Neural progenitor cell (in vitro differentiated cells): ENCODE measurements around the gene CPN1. TPM values are rescaled to one million over a fixed set of nuclear protein-coding genes. Genes with fewer than 3 reads are reported as not detected.

Source experiments
- DNase-seq: peaks from one replicate; pipeline ENCODE4 v3.0.0-alpha.2; 2016; ENCODE audit warnings: low spot score
- H2AFZ ChIP-seq: fragments of 200-600 bp; sonication (generic); replicated peaks from 2 replicates; pipeline ENCODE4 v1.6.1; 2016; ENCODE audit warnings: antibody characterized with exemption
- H3F3A ChIP-seq: fragments of 200-600 bp; sonication (generic); 2 replicates; pipeline ENCODE4 v1.6.1; 2016; ENCODE audit warnings: antibody characterized with exemption, low read depth
- H3K27ac ChIP-seq: fragments of 200-600 bp; sonication (generic); 2 replicates; pipeline ENCODE4 v1.5.1; 2016; ENCODE audit warnings: mild to moderate bottlenecking
- H3K27me3 ChIP-seq: fragments of 200-600 bp; sonication (generic); 2 replicates; pipeline ENCODE4 v1.6.1; 2016; ENCODE audit warnings: mild to moderate bottlenecking, moderate library complexity
- H3K36me3 ChIP-seq: fragments of 200-600 bp; sonication (generic); 2 replicates; pipeline ENCODE4 v1.5.1; 2016
- H3K4me1 ChIP-seq: fragments of 200-600 bp; sonication (generic); 2 replicates; pipeline ENCODE4 v1.6.1; 2016; ENCODE audit warnings: mixed run types
- H3K4me2 ChIP-seq: fragments of 200-600 bp; sonication (generic); 2 replicates; pipeline ENCODE4 v1.6.1; 2016
- H3K4me3 ChIP-seq: fragments of 200-600 bp; sonication (generic); 2 replicates; pipeline ENCODE4 v1.5.1; 2016
- H3K79me2 ChIP-seq: fragments of 200-600 bp; sonication (generic); 2 replicates; pipeline ENCODE4 v1.6.1; 2016; ENCODE audit warnings: low read depth
- H3K9ac ChIP-seq: fragments of 200-600 bp; sonication (generic); 2 replicates; pipeline ENCODE4 v1.6.1; 2016
- H3K9me3 ChIP-seq: fragments of 200-600 bp; sonication (generic); 2 replicates; pipeline ENCODE4 v1.5.1; 2016; ENCODE audit warnings: low read depth
- H4K20me1 ChIP-seq: fragments of 200-600 bp; sonication (generic); 2 replicates; pipeline ENCODE4 v1.6.1; 2016; ENCODE audit warnings: low read depth
- H3K27ac Mint-ChIP-seq: 3 replicates; pipeline ENCODE4 v1.8.0; 2021; ENCODE audit warnings: mixed read lengths
- H3K27me3 Mint-ChIP-seq: 2 replicates; pipeline ENCODE4 v1.8.0; 2022; ENCODE audit warnings: low read depth, mild to moderate bottlenecking, inconsistent platforms, moderate library complexity, mixed read lengths; ENCODE audit not compliant: insufficient read depth
- H3K36me3 Mint-ChIP-seq: 3 replicates; pipeline ENCODE4 v1.8.0; 2021; ENCODE audit warnings: mixed read lengths
- H3K4me1 Mint-ChIP-seq: 3 replicates; pipeline ENCODE4 v1.8.0; 2021; ENCODE audit warnings: mixed read lengths
- H3K4me3 Mint-ChIP-seq: 3 replicates; pipeline ENCODE4 v1.8.0; 2021; ENCODE audit warnings: mild to moderate bottlenecking, moderate library complexity, mixed read lengths
- H3K9me3 Mint-ChIP-seq: 3 replicates; pipeline ENCODE4 v1.8.0; 2020; ENCODE audit warnings: mixed read lengths
- EZH2 ChIP-seq: fragments of 200-600 bp; sonication (generic); IDR thresholded peaks from 2 replicates; pipeline ENCODE4 v1.6.1; 2017; ENCODE audit warnings: antibody characterized with exemption, mild to moderate bottlenecking, moderate library complexity
- EZH2phosphoT487 ChIP-seq: fragments of 200-600 bp; sonication (generic); IDR thresholded peaks from 2 replicates; pipeline ENCODE4 v1.6.1; 2017; ENCODE audit warnings: antibody characterized with exemption
- total RNA-seq: library from RNA; depleted of rRNA; stranded (reverse); fragments of >200 nt; gene quantifications from 2 replicates; pipeline ENCODE4 v1.2.3, GENCODE V29; 2015; ENCODE audit warnings: low replicate concordance
- TF ChIP-seq, protein P1 (sequence below): fragments of 200-600 bp; sonication (generic); IDR thresholded peaks from 2 replicates; pipeline ENCODE4 v1.5.1; 2017; ENCODE audit warnings: antibody characterized with exemption, mild to moderate bottlenecking

CPN1 gene
- total RNA-seq, 1 donor from 2014 or later: not detected

GRCh38 chr10:100065084-100065660, 16.5 kb downstream of the CPN1 start:
- no peaks in the 10 kb centered on the region for H3K79me2 ChIP-seq
- Mint-ChIP-seq H3K27ac (no peak overlapping the region), H3K36me3 (no peaks in the 10 kb centered on the region), H3K9me3 (no peaks in the 10 kb centered on the region), H3K27me3 (peaks cover 5% of the 10 kb centered on the region), H3K4me3 (no peak overlapping the region), H3K4me1 (no peaks in the 10 kb centered on the region)
- peak; percentile 7 for DNase-seq
- H2AFZ ChIP-seq: peak overlapping the region; percentile 68
- no peak overlapping the region for H3K27ac ChIP-seq
- H3K4me3 ChIP-seq: no peak overlapping the region
- H3K27me3 ChIP-seq: no peaks in the 10 kb centered on the region
- H4K20me1 ChIP-seq: no peaks in the 10 kb centered on the region
- TF ChIP-seq EZH2phosphoT487 (no peak), EZH2 (no peak)
- TF ChIP-seq, protein P1, sequence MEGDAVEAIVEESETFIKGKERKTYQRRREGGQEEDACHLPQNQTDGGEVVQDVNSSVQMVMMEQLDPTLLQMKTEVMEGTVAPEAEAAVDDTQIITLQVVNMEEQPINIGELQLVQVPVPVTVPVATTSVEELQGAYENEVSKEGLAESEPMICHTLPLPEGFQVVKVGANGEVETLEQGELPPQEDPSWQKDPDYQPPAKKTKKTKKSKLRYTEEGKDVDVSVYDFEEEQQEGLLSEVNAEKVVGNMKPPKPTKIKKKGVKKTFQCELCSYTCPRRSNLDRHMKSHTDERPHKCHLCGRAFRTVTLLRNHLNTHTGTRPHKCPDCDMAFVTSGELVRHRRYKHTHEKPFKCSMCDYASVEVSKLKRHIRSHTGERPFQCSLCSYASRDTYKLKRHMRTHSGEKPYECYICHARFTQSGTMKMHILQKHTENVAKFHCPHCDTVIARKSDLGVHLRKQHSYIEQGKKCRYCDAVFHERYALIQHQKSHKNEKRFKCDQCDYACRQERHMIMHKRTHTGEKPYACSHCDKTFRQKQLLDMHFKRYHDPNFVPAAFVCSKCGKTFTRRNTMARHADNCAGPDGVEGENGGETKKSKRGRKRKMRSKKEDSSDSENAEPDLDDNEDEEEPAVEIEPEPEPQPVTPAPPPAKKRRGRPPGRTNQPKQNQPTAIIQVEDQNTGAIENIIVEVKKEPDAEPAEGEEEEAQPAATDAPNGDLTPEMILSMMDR: no peak
- H3K4me1 ChIP-seq: no peaks in the 10 kb centered on the region
- no peaks in the 10 kb centered on the region for H3K36me3 ChIP-seq
- no peaks in the 10 kb centered on the region for H3K9me3 ChIP-seq
- H3K4me2 ChIP-seq: no peak overlapping the region
- H3F3A ChIP-seq: no peaks in the 10 kb centered on the region
- no peak overlapping the region for H3K9ac ChIP-seq

DNA sequence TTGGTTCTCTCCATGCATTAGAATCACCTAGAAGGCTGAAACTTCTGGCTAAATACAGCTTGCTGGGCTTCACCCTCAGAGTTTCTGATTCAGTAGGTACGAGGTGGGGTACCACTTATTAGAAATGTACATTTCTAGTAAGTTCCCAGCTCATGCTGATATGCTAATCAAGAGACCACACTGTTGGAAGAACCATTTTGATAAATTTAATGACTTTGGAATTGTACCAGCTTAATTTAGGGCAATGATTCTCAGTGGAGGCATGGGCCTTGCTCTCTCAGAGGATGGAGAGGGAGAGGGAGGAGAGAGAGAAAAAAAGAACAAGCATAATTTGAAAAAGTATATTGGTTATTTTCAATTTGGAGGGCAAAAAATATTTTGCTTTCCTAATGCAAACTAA, 20.3 kb downstream of the CPN1 start:
- H3F3A ChIP-seq: no peaks in the 10 kb centered on the region
- Mint-ChIP-seq H3K27ac (no peak overlapping the region), H3K27me3 (no peaks in the 10 kb centered on the region), H3K4me3 (no peak overlapping the region), H3K9me3 (no peaks in the 10 kb centered on the region), H3K4me1 (no peaks in the 10 kb centered on the region), H3K36me3 (no peaks in the 10 kb centered on the region)
- no peaks in the 10 kb centered on the region for H3K4me1 ChIP-seq
- no peak overlapping the region for H3K4me2 ChIP-seq
- no peak overlapping the region for H3K9ac ChIP-seq
- H3K9me3 ChIP-seq: no peaks in the 10 kb centered on the region
- H3K36me3 ChIP-seq: no peaks in the 10 kb centered on the region
- TF ChIP-seq, protein P1: no peak
- no peak for TF ChIP-seq EZH2
- no peak for TF ChIP-seq EZH2phosphoT487
- no peak overlapping the region for H3K4me3 ChIP-seq
- no peaks in the 10 kb centered on the region for H3K27me3 ChIP-seq
- no peaks in the 10 kb centered on the region for H4K20me1 ChIP-seq
- no peaks in the 10 kb centered on the region for H3K79me2 ChIP-seq
- no peak overlapping the region for H3K27ac ChIP-seq
- H2AFZ ChIP-seq: no peak overlapping the region
- DNase-seq: no peak

DNA sequence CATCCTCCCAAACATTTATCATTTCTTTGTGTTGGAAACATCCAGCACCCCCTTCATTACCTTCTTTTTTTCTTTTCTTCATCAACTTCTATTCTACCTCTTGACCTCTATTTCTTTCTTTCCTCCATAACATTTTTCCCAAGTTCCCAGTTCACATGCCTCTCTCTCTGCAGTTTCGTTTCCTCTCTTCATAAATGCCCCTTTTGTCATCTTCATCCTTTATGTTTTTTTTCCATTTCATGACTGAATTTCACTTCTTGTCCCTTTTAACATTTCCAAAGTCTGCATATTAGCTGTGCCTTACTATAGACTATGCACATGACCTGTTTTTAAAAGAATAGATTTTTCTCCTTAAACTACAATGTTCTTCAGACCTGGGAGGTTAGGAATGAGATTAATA, 23.7 kb downstream of the CPN1 start:
- no peak overlapping the region for H3K9ac ChIP-seq
- H3K79me2 ChIP-seq: no peaks in the 10 kb centered on the region
- H3K4me3 Mint-ChIP-seq: no peak overlapping the region
- H2AFZ ChIP-seq: no peak overlapping the region
- H3K9me3 Mint-ChIP-seq: no peaks in the 10 kb centered on the region
- H3K27ac Mint-ChIP-seq: no peak overlapping the region
- H3K4me2 ChIP-seq: no peak overlapping the region
- H3K4me1 ChIP-seq: no peaks in the 10 kb centered on the region
- TF ChIP-seq, protein P1: no peak
- no peak for TF ChIP-seq EZH2
- TF ChIP-seq EZH2phosphoT487: no peak
- no peak for DNase-seq
- no peak overlapping the region for H3K27ac ChIP-seq
- no peaks in the 10 kb centered on the region for H3K27me3 ChIP-seq
- H3K36me3 ChIP-seq: no peaks in the 10 kb centered on the region
- H4K20me1 ChIP-seq: no peaks in the 10 kb centered on the region
- no peaks in the 10 kb centered on the region for H3K36me3 Mint-ChIP-seq
- peaks cover 3% of the 10 kb centered on the region for H3K27me3 Mint-ChIP-seq
- no peaks in the 10 kb centered on the region for H3F3A ChIP-seq
- H3K4me1 Mint-ChIP-seq: peaks cover 5% of the 10 kb centered on the region
- no peak overlapping the region for H3K4me3 ChIP-seq
- H3K9me3 ChIP-seq: peaks cover 3% of the 10 kb centered on the region
